HG02852 (cell line): ENCODE data around the gene HSD11B1.

Experiments used
- ATAC-seq: cut with Tn5 transposase; IDR thresholded peaks from one replicate; pipeline ENCODE4 v1.9.1; 2021; ENCODE audit warnings: mild to moderate bottlenecking, moderate library complexity; ENCODE audit not compliant: unreplicated experiment

HSD11B1 gene

DNA sequence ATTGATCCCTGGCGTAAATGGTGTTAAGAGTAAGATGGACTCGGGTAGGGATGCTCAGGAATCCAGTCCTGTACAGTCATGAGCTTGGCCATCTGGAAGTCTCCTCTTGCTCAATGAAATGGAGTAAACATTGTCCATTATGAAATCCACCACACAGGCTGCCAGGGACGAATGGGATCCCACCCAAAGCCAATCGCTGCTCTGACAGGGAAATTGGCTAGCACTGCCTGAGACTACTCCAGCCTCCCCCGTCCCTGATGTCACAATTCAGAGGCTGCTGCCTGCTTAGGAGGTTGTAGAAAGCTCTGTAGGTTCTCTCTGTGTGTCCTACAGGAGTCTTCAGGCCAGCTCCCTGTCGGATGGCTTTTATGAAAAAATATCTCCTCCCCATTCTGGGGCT, at the start of gene HSD11B1:
HSD11B1 (plus strand) TSS at position 263 of the 400 bp plus-strand sequence; CDS start at position 360, 97 bp downstream.
- ATAC-seq: no peak

DNA sequence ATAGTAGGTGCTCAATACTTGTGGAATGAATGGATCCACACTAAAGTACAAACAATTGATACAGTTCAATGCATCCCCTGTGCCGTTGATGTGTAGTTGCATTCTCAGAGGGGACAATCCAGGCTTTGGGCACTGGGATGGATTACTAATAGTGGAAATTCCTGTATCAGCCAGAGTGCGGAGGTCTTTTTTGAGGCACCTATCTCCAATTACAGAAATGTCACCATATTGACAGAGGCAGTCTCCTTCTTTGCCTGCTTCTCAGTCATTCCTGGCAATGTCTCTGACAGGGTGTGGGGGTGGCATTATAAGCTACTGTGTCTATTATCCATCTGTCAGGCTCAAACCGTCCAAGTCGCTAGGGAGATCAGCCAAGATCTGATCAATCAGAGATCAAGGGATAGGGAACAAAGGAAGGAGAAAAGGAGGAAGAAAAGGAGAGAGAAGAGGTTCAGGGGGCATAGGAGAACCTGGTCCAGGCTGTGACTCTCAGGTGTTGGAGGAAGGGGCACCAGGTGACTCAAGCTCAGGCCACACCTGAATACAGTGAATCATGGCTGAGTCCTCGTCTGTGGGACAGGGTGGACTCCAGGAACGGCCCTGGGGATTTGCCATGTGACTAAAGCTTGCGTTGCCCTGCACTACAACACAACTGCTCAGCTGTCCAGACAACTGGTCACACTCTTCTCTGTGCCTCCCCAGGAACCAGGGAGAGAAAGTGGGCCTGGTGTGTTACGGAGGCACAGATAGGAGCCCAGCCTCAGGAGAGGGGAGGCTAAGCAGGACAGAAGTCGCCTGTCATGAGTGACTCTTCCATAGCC, 49.0 kb upstream of the HSD11B1 start:
- ATAC-seq: no peak

GRCh38 chr1:209657140-209657879, 47.3 kb upstream of the HSD11B1 start:
- no peak for ATAC-seq

DNA sequence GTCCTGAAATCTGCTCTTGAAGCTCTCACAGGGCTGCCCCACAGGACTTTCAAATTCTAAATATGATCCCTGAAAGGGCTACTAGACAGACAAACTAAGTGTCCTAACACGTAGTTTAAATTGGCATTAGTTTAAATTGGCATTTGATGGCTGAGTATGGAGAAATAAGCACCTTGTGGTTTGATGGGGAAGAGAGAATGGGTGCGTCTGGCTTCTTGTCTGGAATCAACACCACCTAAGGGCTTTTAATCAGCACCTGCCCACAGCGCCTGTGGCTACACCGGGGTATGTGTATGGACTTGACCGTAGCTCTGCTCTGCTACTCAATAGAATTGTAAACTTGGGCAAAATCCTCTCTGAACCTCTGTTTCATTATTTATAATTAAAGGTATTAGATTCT, 46.7 kb upstream of the HSD11B1 start:
- no peak for ATAC-seq

DNA sequence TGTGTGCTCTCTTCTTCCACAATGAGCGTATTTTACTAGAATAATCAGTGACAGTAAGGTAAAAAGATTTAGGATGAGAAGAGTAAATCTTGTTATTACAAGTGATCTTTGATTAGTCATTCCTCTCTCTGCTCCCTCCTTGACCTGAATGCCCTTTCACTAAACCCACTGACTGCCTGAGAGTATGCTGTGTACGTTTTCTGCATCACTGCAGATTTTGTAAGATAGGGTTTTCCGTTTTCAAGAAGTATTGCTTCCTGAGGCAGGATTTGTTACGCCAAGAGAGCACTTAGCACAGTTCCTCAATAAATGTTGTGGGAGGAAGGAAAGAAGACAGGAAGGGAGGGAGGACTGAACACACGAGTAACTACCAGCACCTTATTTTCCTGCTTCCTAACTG, 44.7 kb upstream of the HSD11B1 start:
- peak; percentile 86 for ATAC-seq

DNA sequence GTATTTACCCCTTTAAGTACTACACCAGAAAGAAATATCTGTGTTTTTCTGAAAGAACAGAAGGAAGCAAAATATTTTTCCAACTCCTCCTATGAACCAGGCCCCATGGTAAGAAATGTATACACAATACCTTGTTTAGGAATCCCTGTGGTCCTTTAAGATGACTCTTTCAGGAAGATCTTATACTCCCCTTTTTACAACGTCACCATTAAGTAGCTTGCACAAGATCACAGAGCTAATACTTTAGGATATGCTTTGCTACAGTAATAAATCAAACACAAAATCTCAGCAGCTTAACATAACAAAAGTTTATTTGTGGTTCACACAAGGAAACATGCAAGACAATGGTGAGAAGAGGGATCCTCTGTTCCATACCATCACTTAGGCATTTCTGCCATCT, 43.6 kb upstream of the HSD11B1 start:
- ATAC-seq: no peak

DNA sequence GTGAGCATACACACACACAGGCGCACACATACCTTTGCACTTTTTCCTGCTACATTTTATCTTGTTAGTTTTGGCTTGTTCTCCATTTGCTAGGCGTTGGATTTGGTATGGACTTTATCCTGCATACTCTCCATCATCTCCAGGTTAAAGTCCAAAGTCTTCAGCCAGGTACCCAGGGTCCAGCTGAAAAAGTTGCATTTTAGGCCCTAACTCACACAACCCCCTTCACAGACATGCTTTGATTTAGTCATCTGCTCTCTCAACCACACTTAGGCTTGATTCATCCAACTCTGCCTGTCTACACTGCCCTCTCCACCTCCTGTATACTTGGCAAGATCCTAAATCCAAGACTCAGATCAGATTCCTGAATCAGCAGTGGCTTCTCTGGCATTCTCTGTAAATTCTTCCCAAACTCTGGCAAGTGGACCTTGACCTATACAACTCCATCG, 41.7 kb upstream of the HSD11B1 start:
- ATAC-seq: no peak

DNA sequence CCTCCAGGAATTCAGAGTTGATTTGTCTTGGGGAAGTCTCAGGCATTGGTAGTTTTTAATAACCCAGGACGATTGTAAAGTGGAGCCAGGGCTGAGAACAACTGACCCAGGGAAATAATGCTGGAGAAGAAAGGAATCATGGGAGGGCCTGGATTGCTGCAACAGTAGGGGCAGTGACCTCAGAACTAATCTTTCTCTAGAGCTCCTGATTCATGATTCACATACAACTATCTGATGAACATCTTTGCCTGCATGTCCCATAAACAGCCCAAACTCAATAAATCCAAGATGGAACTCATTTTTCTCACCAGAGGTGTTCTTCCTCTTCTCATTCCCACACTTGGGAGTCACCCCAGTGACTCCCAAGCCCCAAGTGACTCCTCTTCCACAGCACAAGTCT, 37.5 kb upstream of the HSD11B1 start:
- ATAC-seq: no peak

DNA sequence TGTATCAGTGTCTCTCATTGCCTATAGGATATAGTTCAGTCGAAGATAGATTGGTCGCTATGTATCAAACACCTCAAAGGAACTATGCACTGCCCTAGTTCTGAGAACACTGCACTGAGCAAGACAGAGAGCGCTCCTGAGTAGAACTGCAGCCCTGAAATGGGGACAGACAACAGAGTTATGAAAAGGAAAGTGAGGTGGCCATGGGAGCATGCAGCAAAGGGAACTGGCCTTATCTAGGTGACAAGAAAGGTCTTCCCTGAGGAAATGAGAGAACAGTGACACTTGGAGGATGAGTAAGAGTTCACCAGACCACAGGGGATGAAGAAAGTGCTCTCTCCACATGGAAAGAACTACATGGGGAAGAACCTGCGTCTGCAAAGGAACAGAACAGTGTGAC, 36.9 kb upstream of the HSD11B1 start:
- ATAC-seq: peak; percentile 47

GRCh38 chr1:209670441-209671082, 34.1 kb upstream of the HSD11B1 start:
- ATAC-seq: no peak

DNA sequence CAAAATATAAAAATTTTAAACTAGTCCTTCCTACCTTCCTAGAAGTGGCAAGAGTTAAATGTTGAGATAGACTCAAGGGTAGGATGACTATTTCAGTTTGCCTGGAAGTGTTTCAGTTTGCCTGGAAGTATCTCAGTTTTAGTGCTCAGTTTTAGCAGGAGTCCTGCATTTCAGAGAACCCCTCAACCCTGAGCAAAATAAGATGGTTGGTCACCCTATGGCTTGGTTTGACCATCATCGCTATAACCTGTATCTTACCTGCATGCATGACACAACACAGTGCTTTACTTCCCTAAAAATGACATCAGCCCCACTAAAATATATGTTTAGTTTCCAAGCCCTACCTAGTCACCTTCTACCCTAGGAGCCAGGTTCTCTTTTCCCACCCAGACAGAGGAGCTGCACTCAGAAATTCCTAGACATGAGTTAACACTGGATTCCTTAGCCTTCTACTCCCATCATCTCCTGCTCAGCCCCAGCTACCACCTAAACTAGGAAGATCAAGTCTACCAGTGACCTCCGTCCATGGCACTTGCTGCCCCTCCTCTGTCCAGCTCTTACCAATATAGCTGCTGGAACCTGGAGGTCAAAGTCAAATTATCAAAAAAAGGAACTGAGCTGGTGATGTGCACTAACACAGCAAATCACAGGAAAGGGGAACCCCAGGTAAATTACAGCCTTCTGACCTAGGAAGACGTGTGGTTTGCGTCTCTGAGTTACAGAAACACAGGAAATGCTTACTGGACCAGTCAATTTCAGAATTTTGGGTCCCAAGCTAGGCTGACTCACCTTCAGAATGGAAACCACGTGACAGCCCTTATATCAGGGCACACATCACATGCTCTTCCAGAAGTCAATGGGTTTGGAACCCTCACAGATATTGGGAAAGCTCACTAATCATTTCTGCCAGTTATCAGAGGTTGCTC, 31.7 kb upstream of the HSD11B1 start:
- peak; percentile 92 for ATAC-seq

DNA sequence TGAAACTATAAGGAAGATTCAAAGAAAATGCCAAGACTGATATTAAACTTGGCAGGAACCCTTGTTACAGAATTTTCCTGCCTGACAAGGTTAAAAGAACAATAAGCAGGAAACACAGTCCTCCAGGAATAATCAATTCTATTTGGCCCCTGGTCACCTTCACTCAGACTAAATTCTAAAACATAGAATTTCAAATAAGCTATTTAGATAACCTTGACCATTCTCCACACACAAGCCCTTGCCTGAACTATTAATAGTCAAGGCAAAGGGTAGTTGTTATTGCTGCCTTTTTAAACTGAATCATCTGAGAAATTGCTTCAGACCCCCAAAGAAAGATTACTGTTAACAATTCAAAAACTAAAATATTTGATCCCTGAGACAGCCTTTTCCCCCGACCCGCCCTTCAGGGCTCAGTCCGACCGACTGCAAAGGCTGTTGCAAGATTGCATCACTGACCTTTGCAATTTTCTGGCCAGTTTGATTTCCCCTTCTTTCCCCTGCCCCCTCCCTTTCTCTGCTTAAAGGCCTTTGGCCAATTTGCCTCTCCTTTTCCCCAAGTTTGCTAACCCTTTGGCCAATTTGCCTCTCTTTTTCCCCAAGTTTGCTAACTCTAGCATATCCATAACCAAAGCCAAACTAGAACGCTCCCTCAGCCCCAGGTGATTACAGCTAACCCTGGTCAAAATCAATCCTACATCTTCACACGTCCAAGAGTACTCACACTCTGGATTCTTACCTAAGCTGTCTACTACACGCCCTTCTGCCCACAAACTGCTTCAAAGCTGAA, 30.8 kb upstream of the HSD11B1 start:
- ATAC-seq: no peak

- ATAC-seq: no peak
Measured at GRCh38 chr1:209674957-209675564, 29.6 kb upstream of the HSD11B1 start, which contains the start of gene G0S2. TSS of gene G0S2 (plus strand) at chr1:209675412. CDS start at chr1:209675685, 273 bp downstream.

GRCh38 chr1:209675565-209676154, 29.0 kb upstream of the HSD11B1 start:
- no peak for ATAC-seq

DNA sequence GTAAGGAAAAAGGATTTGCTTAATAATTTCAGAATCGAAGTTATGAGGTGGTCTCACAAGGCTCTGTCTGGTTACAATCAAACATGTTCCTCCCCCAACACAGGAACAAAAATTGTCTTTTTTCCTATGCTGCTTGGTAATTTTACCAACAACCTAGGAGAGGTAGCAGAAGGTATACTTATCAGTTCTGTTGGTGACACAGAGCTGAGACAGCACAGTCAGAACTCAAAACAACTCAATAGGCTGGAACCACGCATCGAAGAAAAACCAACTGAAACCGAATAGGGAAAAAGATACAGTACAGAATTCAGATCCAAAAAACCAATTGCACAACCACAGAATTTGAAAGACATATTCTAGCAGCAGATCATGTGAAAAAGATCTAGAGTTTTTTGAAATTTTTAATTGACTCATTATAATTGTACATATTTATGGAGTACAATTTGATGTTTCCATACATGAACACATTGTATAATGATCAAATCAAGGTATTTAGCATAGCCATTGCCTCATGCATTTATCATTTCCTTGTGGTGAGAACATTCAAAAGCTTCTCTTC, 25.6 kb upstream of the HSD11B1 start:
- no peak for ATAC-seq

GRCh38 chr1:209685821-209686220, 18.8 kb upstream of the HSD11B1 start:
- ATAC-seq: no peak

GRCh38 chr1:209686322-209686721, 18.3 kb upstream of the HSD11B1 start:
- no peak for ATAC-seq

- no peak for ATAC-seq
Measured at GRCh38 chr1:209688746-209689234, 15.9 kb upstream of the HSD11B1 start.
